KMS-11 (cell line): ENCODE results near the gene MLH3.

ENCODE experiments used
- H2AFZ ChIP-seq: fragments of 200-600 bp; sonication (generic); 2 replicates; pipeline ENCODE4 v1.6.1; 2016; ENCODE audit warnings: antibody characterized with exemption, mixed run types, low read depth
- H3K27ac ChIP-seq: fragments of 200-600 bp; sonication (generic); 2 replicates; pipeline ENCODE4 v1.6.1; 2016; ENCODE audit warnings: mild to moderate bottlenecking, mixed run types
- H3K27me3 ChIP-seq: fragments of 200-600 bp; sonication (generic); 2 replicates; pipeline ENCODE4 v1.6.1; 2017; ENCODE audit warnings: mild to moderate bottlenecking, low read depth, mixed run types, moderate library complexity; ENCODE audit not compliant: insufficient read depth
- H3K36me3 ChIP-seq: fragments of 200-600 bp; sonication (generic); 2 replicates; pipeline ENCODE4 v1.6.1; 2017; ENCODE audit warnings: mild to moderate bottlenecking, mixed run types; ENCODE audit not compliant: insufficient read depth
- H3K4me1 ChIP-seq: fragments of 200-600 bp; sonication (generic); 2 replicates; pipeline ENCODE4 v1.6.1; 2016; ENCODE audit warnings: mild to moderate bottlenecking, low read depth, mixed run types; ENCODE audit not compliant: poor library complexity, severe bottlenecking
- H3K4me2 ChIP-seq: fragments of 200-600 bp; sonication (generic); 2 replicates; pipeline ENCODE4 v1.7.0; 2016; ENCODE audit warnings: mild to moderate bottlenecking, mixed run types
- H3K4me3 ChIP-seq: fragments of 200-600 bp; sonication (generic); IDR thresholded peaks from 2 replicates; pipeline ENCODE4 v1.6.1; 2017; ENCODE audit warnings: low read depth, low read length, mixed read lengths; ENCODE audit not compliant: insufficient read depth
- H3K79me2 ChIP-seq: fragments of 200-600 bp; sonication (generic); 2 replicates; pipeline ENCODE4 v1.6.1; 2016; ENCODE audit warnings: low read depth, mixed run types; ENCODE audit not compliant: insufficient read depth
- H3K9ac ChIP-seq: fragments of 200-600 bp; sonication (generic); 2 replicates; pipeline ENCODE4 v1.6.1; 2016; ENCODE audit warnings: mild to moderate bottlenecking, mixed run types
- H4K20me1 ChIP-seq: fragments of 200-600 bp; sonication (generic); 2 replicates; pipeline ENCODE4 v1.6.1; 2016; ENCODE audit warnings: mild to moderate bottlenecking, mixed run types; ENCODE audit not compliant: insufficient read depth
- TF ChIP-seq, protein P1 (sequence below): fragments of 200-600 bp; sonication (generic); conservative IDR thresholded peaks from 2 replicates; pipeline ENCODE4 v1.6.1; 2017; ENCODE audit warnings: low read depth, mild to moderate bottlenecking, antibody characterized with exemption, low read length, moderate library complexity, mixed read lengths

Gene MLH3

DNA sequence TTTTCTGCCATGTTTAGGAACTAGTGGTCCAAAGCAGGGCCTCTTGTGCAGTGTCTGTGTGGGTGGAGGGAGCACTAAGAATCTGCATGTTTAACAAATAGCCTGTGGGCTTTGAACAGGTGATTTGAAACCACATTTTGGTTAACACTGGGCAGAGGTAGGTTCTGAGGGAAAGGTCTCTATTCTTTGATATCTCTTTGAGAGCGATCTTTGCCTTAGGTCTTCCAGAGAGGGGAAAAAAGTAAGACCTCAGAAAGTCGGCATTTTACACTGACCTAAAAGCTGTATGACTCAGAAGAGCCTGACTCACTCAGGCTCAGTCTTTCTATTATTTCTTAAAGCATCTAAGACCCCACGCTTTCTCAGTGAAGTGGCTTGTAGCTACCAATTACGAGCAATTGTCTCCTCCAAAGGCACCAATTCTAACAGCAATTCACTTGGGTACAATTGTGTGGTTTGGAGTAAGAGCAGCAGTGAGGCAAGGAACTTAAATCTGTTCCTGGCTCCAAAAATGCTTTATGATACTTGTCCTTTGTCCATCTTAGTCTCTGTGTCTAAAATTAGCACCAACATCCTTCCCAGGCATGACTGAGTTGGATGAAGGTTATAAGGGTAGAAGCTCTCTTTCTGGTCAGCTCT lies 39.8 kb downstream of the MLH3 start:
- no peak overlapping the region for H3K27ac ChIP-seq
- no peak overlapping the region for H3K4me2 ChIP-seq
- H3K79me2 ChIP-seq = no peaks in the 10 kb centered on the region
- H3K4me1 ChIP-seq = no peaks in the 10 kb centered on the region
- no peak overlapping the region for H3K9ac ChIP-seq
- H3K36me3 ChIP-seq = no peaks in the 10 kb centered on the region
- TF ChIP-seq, protein P1, sequence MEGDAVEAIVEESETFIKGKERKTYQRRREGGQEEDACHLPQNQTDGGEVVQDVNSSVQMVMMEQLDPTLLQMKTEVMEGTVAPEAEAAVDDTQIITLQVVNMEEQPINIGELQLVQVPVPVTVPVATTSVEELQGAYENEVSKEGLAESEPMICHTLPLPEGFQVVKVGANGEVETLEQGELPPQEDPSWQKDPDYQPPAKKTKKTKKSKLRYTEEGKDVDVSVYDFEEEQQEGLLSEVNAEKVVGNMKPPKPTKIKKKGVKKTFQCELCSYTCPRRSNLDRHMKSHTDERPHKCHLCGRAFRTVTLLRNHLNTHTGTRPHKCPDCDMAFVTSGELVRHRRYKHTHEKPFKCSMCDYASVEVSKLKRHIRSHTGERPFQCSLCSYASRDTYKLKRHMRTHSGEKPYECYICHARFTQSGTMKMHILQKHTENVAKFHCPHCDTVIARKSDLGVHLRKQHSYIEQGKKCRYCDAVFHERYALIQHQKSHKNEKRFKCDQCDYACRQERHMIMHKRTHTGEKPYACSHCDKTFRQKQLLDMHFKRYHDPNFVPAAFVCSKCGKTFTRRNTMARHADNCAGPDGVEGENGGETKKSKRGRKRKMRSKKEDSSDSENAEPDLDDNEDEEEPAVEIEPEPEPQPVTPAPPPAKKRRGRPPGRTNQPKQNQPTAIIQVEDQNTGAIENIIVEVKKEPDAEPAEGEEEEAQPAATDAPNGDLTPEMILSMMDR = no peak
- H3K4me3 ChIP-seq = no peak overlapping the region
- H2AFZ ChIP-seq = no peak overlapping the region
- H4K20me1 ChIP-seq = no peaks in the 10 kb centered on the region
- H3K27me3 ChIP-seq = no peaks in the 10 kb centered on the region

DNA sequence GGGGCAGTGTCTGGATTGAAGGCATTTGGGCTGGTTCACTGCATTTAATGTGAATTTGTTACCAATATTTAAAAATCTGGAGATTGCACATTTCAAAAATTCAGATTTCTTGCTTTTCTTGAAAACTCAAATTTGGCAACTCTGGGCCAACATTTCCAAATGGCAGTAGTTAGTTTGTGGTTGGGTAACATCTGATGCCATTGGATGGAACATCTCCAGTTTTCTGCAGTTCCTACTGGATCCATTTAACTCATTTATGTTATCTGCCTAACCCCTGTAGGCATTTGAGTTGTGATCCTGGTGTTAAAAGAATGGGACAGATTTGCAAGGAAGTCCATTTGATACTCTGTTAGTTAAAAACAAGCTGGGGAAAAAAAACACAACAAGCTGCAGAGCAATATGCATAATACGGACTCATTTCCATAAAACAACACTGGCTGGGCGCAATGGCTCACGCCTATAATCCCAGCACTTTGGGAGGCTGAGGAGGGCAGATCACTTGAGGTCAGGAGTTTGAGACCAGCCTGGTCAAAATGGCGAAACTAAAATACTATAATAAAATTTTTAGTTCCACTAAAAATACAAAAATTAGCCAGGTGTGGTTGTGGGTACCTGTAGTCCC lies 40.7 kb downstream of the MLH3 start:
- no peaks in the 10 kb centered on the region for H3K4me1 ChIP-seq
- TF ChIP-seq, protein P1 = no peak
- H3K4me2 ChIP-seq = no peak overlapping the region
- no peaks in the 10 kb centered on the region for H3K36me3 ChIP-seq
- H3K27ac ChIP-seq = no peak overlapping the region
- H3K9ac ChIP-seq = no peak overlapping the region
- no peak overlapping the region for H3K4me3 ChIP-seq
- no peak overlapping the region for H2AFZ ChIP-seq
- H4K20me1 ChIP-seq = no peaks in the 10 kb centered on the region
- no peaks in the 10 kb centered on the region for H3K27me3 ChIP-seq
- no peaks in the 10 kb centered on the region for H3K79me2 ChIP-seq

DNA sequence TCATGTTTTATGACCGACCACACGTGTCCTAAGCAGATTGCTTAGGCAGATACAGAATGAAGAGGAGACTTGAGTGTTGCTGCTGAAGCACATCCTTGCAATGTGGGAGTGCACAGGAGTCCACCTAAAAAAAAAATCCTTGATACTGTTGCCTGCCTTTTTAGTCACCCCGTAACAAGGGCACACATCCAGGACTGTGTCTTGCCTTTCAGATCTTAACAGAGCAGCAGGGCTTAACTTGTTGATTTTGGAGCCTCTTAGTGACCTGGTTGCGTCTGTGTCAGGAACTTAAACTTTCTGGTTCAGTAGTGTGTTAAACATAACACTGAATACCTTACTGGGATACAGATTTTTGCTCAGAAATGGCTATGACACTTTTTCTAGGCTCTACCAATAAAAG lies 42.1 kb downstream of the MLH3 start:
- Histone ChIP-seq H3K27me3 (no peaks in the 10 kb centered on the region), H3K4me1 (no peaks in the 10 kb centered on the region), H3K4me2 (no peak overlapping the region), H3K79me2 (peaks cover under 1% of the 10 kb centered on the region; the same call in 1 of the 2 replicates), H2AFZ (no peak overlapping the region), H3K4me3 (no peak overlapping the region), H3K9ac (no peak overlapping the region), H3K27ac (no peak overlapping the region), H4K20me1 (no peaks in the 10 kb centered on the region), H3K36me3 (no peaks in the 10 kb centered on the region)
- TF ChIP-seq, protein P1 = no peak

DNA sequence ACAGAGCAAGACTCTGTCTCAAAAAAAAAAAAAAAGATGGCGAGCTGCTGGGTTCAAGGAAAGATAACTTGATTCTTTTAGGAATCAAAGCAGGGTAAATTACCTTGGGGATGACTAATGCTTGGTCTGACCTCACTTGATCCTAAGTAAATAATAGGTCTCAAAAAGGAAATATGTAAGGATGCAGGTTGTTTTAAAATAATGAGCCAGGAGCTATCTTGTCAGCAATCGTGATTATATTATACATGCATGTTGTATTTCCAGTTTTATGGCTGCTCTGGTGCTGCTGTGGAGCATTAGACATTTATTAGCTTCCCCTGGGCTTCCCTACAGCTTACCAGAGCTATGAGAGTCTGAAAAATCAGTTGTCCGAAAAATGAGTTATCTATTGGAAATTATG lies 45.9 kb downstream of the MLH3 start:
- peaks cover 7% of the 10 kb centered on the region for H3K4me1 ChIP-seq
- TF ChIP-seq, protein P1 = no peak
- H3K4me3 ChIP-seq = no peak overlapping the region
- no peak overlapping the region for H2AFZ ChIP-seq
- H3K9ac ChIP-seq = no peak overlapping the region
- no peaks in the 10 kb centered on the region for H4K20me1 ChIP-seq
- H3K36me3 ChIP-seq = no peaks in the 10 kb centered on the region
- H3K27ac ChIP-seq = no peak overlapping the region
- no peak overlapping the region for H3K4me2 ChIP-seq
- H3K27me3 ChIP-seq = no peaks in the 10 kb centered on the region
- H3K79me2 ChIP-seq = peaks cover 12% of the 10 kb centered on the region; the same call in 1 of the 2 replicates
